Fibroblast of skin of scalp (primary cell): Measurements from ENCODE around the gene FARSB.
A peak's percentile ranks its signal among the peaks of the same experiment; 100 is the strongest.

Source experiments
- DNase-seq: peaks from one replicate; pipeline ENCODE4 v3.0.0-alpha.2; 2013

The FARSB gene

DNA sequence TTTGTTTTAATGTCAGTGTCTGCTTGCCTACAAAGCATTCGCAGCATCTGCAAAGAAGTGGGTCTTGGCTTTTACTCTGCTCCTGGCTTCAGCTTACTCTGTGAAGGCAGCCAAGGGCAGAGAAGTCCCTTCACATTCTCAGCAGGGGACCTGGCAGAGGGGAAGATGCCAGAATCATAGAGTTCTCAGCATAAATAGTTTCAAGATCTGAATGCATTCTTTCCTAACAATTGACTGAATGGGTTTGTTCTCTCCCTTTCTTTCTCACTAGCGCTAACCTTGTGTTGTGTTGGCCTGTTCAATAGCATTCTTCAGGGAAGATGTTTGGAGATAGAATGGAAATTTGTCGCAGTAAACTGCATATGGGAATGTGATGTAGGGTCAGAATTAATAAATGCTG lies 106.9 kb downstream of the FARSB start:
- DNase-seq, result peak; percentile 28

DNA sequence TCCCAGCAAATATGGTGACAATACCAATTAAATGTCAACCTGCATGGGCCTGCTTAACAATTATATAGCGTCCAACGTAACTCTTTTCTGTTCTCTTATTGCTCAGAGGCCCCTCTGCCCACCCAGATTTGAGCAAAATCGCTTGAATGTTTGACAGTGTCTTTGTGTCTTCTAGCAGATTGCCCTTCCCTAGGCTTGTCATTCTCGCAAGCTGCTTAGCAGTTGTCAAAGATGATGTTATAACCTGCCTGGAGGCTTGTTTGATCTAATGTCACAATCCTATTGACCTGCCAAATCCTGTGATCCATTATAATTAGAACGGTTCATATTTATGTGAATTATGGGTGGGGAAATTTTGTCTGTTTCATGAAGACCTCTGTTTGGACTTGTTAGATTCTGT lies 108.8 kb downstream of the FARSB start:
- no peak for DNase-seq

DNA sequence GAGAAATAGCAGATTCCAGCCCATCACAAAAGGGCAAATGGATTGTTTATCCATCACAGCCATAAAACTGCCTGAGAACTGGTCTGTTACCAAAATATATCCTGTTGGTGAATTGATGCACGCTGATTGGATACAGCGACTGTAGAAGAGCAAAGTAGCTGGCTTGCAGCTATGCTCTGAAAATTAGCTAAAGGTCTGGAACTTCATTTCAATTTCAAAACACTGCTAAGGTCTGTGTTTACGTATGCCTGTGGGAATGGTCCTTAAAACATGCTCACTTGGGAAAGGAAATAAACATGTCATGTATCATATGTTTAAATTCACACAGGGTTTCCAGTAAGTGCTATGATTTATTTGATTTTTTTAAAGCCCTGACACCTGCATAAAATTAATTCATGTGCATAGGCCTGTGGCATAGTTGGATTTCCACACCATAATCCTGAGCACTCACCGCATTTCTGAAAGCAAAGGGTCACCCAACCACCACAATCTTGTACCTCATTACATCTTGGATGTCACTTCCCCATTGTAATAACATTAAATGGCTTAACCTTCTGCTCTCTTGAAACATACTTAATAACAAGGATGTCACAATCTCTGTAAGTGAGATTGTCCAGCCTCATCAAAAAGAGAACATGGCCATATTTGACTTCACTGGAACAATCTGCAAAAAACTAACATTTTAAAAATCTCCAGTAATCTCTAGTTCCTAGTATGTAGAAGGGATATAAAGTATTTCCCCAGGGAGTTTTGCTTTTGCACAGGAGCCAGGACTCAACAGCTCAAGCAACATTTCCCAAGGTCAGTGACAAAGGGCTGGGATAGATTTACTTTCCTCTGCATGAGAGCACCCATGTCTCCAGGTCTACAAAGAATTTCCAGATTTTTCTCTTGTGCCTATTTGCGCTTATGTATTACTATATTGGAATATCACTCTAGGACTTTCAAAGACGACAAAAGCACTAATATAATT lies 109.8 kb downstream of the FARSB start:
- no peak for DNase-seq

DNA sequence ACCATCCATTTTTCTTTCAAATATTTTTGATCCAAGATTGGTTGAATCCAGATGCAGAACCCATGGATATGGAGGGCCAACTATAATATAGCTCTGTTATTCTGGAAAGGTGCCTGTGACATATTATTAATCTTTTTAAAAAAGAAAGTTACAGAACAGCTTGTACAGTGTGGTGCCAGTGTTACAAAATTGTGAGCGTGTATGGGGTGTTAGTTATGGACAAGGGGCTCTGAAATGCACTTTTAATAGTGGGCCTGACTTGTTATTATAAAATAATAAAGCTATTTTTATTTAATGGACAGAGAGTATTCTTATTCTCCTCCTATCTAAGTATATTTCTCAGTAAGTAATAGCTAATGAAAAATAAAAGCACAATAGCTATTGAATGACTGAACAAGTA lies 111.2 kb downstream of the FARSB start:
- DNase-seq, result no peak

DNA sequence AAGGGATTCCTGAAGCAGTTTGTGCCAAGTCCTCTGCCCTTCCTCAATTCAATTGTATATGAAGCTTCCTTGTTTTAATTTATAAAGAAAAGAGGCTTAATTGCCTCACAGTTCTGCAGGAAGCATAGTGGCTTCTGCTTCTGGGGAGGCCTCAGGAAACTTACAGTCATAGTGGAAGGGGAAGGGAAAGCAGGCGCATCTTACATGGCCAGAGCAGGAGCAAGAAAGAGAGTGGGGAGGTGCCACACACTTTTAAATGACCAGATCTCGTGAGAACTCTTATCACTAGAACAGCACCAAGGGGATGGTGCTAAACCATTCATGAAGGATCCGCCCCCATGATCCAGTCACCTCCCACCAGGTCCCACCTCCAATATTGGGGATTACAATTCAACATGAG lies 117.4 kb downstream of the FARSB start:
- DNase-seq, result no peak

DNA sequence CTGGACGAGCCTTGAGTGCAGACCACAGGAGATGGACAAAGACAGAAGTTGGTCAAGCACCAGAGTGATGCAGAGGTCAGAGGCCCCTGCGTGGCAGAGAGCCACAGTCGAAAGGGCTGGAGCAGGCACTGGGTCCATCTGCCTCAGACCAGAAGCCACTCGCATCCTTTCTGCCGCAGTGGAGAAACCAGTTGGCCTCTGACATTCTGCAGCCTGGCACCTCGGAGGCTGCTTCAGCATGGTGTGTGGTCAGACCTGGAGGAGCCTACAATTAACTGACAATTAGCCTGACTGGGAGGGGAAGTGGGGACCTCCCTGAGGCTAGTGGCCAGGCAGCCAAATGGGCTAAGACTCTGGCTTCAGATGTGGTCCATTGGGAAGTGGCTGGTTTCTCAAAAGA lies 120.4 kb downstream of the FARSB start:
- DNase-seq, result no peak

DNA sequence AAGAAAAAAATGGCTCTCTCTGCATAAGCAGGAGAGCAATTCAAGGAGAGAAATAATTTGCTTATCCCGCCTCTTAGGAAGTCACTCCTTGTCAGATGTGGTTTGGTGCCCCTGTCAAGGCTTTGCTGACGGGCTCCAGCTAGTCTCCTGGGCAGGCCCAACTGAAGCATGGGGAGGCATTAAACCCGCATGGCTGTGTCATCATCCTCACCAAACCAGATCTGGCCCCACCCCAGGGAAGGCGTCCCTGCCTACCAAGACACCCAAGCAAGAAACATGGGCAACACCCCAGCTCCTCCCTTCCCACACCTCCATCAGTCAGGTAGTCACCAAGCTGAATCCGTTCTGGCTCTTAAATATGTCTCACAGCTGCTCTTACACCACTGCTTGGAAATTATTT lies 123.6 kb downstream of the FARSB start:
- no peak for DNase-seq

DNA sequence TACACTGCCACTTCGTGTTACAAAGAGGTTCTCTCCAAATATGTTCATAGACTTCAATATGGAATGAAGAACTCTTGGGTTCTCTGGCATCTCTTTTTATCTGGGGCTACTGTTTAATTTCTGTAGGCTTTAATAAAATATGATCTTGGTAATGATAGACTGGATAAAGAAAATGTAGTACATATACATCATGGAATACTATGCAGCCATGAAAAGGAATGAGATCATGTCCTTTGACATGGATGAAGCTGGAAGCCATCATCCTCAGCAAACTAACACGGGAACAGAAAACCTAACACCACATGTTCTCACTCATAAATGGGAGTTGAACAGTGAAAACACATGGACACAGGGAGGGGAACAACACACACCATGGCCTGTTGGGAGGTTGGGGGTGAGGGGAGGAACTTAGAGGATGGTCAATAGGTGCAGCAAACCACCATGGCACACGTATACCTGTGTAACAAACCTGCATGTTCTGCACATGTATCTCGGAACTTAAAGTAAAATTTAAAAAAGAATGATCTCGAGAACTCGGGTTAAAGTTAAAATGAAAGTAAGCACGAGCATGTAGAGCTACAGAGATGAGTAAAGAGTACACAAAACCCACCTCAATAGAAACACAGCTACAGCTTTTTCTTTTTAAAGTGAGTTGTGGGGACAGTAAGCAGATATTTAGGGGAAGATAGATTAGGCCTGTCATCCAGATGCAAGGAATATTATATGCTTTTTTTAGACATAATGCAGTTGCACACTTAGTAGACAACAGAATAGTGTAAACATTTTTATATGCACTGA lies 129.2 kb downstream of the FARSB start:
- DNase-seq, result no peak

DNA sequence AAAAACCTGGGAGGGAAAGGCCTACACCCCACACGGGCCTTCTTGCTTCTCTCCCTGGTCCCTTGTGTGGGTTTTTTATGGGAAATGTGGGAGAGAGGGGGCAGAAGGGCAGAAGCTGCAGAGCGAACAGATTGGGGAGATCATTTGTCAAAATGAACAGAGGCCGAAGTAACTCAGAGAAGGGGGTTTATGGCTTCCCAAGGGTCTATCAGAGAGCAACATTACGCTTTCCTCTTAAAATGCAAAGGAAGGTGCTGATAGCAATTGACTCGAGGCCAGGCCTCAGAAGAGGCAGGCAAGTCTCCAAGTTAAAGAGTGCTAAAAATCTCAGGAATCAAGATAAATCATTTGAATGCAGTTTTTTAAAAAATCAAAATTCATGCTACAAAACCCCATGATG lies 130.1 kb downstream of the FARSB start:
- DNase-seq, result no peak

DNA sequence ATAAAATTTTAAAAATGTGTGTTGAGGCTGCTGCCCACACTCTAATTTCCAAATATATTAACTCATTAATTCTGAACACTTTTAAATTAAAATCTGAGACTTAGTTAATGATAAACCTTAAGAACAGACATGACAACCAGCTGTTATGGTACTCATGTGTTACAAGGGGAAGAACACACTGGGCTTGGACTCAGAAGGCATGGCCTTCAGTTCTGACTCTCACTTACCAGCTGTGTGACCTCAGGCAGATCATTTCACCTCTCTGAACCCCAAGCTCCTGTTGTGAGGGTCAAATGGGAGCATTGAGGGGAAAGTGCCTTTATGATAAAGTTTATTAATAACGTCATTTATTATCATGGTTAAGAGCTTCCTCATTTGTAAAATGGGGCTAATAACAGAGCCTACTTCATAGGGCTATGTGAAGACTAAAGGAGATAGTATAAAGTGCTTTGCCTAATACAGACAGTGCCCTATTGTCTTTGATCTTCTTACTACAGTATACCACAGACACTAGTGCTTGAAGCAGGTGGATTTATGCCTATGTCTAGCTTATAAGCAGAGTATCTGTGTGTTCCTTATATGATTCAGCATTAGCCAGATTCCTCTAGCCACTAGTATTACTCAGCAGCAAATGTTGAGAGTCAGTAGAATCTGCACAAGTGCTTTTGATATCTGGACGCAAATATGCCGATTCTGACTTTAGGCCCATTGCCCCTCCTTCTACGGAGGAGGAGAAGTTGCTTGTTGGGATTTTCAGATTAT lies 131.9 kb downstream of the FARSB start:
- no peak for DNase-seq

DNA sequence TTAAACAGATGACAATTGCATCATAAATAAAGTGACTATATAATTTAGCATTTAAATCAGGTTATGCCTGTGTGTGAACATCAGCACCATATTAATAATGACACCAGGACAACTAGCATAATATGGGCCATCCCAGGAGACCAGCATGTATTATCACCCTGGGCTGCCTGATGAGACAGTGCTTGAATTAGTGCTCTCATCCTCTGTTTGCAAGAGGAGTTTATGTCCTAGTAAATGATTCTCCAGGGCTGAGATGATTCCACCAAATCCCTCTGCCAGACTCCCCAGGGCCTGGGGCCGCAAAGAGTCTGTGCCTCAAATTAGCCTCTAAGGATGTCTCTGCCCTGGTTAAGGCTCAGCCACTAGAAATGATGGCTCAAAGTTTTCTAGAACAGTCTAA lies 133.8 kb downstream of the FARSB start:
- DNase-seq, result no peak

DNA sequence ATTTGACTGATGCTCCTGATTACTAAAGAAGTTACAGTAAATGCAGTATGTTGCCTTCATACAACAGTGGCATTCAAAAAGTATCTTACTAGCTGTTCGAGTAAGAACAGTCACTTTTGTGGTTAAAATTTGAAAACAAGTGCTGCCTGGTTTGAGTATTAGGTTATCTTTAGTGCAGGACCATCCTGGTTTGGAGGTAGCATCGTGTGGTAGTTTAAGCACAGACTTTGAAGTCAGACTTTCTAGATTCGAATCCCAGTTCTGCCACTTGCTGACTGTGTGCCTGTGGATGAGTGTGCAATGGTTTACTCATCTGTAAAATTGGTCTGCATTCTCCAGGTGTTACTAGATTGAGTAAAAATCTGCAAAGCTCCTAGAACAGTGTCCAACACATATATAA lies 134.8 kb downstream of the FARSB start:
- DNase-seq, result no peak
